Measurements from ENCODE around the gene TRIM24.
A peak's percentile ranks its signal among the peaks of the same experiment; 100 is the strongest.
"Not testable (repeated sequence)": the region's sequence is repeated elsewhere in the genome, so short reads cannot be mapped to it uniquely, and the experiment has no call there.

The TRIM24 gene

GRCh38 chr7:138493535-138493934, 33.5 kb downstream of the TRIM24 start:
- DNase-seq = no peak

- DNase-seq = no peak
Measured at GRCh38 chr7:138495485-138495884, 35.4 kb downstream of the TRIM24 start.

GRCh38 chr7:138499340-138499739, 39.3 kb downstream of the TRIM24 start:
- no peak for DNase-seq

- not testable (repeated sequence) for DNase-seq
Measured at GRCh38 chr7:138500303-138500702, 40.2 kb downstream of the TRIM24 start.

GRCh38 chr7:138500892-138501291, 40.8 kb downstream of the TRIM24 start:
- no peak for DNase-seq

- no peak for DNase-seq
Measured at GRCh38 chr7:138502023-138502767, 42.1 kb downstream of the TRIM24 start.

GRCh38 chr7:138505361-138505873, 45.4 kb downstream of the TRIM24 start:
- DNase-seq = no peak

- DNase-seq = no peak
Measured at GRCh38 chr7:138506764-138507163, 46.7 kb downstream of the TRIM24 start.

GRCh38 chr7:138510003-138510402, 49.9 kb downstream of the TRIM24 start:
- no peak for DNase-seq

GRCh38 chr7:138512092-138512858, 52.2 kb downstream of the TRIM24 start:
- no peak for DNase-seq

- DNase-seq = no peak
Measured at GRCh38 chr7:138512885-138513284, 52.8 kb downstream of the TRIM24 start.

GRCh38 chr7:138513344-138513871, 53.3 kb downstream of the TRIM24 start:
- DNase-seq = no peak

- no peak for DNase-seq
Measured at GRCh38 chr7:138514044-138514443, 54.0 kb downstream of the TRIM24 start.

GRCh38 chr7:138515001-138515528, 55.0 kb downstream of the TRIM24 start:
- DNase-seq = no peak

- DNase-seq = peak in 5 of 58 donors; percentile 1 to 48 (median 12)
Measured at GRCh38 chr7:138519061-138519798, 59.2 kb downstream of the TRIM24 start.

GRCh38 chr7:138520742-138521141, 60.7 kb downstream of the TRIM24 start:
- no peak for DNase-seq

GRCh38 chr7:138521837-138522461, 61.9 kb downstream of the TRIM24 start:
- DNase-seq = no peak

- no peak for DNase-seq
Measured at GRCh38 chr7:138524259-138524658, 64.2 kb downstream of the TRIM24 start.

- DNase-seq = no peak
Measured at GRCh38 chr7:138525757-138526156, 65.7 kb downstream of the TRIM24 start.

GRCh38 chr7:138527746-138528223, 67.7 kb downstream of the TRIM24 start:
- DNase-seq = no peak

GRCh38 chr7:138536833-138537232, 76.8 kb downstream of the TRIM24 start:
- DNase-seq = not testable (repeated sequence)

Data from anterior cingulate cortex (tissue), 58 donors.